NCI-H2227 (cell line): ENCODE data around the gene PLXDC2.

Experiments
- DNase-seq: peaks from one replicate; lab custom pipeline; 2025; ENCODE audit not compliant: unreplicated experiment; lab: John Stamatoyannopoulos, UW

Gene PLXDC2

DNA sequence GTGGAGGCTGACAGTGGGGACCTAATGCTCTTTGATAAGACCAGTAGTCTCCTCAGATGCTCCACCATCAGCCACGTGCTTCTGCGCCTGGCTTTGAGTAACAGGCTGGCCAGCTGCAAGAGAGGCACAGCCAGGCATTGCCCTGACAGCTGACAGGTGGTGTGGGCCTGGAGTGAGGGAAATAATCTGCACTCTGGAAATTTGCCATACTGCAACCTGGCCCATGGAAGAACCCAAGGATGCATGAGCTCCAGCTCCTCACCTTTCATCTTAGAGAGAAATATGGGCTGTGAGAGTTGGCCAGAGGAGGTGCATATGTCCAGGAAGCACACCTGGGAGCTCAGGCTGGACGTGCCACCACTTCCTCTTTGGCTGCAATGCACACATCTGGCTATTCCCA is 118.9 kb downstream of the PLXDC2 start:
- no peak for DNase-seq

DNA sequence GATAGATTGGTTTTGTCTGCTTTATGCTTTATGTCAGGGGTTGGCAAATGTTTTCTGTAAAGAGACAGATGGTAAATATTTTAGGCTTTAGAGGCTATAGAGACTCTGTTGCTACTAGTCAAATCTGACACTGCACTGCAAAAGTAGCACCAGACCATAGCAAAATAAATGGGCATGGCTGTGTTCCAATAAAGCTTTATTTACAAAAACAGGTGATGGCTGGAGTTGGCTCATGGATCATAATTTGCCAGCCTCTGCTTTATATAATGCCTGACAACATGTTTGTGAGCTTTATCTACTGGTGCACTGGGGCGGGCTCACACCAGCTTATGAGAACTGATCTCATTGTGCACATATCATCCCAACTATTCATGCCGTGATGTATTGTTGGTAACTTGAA is 120.1 kb downstream of the PLXDC2 start:
- DNase-seq, result no peak

DNA sequence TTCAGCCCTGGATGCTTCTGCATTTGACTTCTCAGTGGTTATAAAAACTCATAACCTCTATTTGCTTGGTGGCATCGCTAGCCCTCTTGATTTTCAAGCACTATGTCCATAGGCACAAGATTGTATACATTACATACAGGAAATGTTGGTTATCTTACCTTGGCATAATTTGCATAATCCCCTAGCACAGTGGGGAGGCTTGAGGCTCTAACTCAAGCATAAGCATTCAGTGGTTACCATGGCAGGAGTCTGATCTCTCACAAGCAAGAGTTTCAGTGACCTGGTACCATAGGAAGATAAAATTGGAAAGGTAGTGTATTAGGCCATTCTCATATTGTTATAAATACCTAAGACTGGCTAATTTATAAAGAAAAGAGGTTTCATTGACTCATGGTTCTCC is 121.8 kb downstream of the PLXDC2 start:
- DNase-seq, result no peak

- no peak for DNase-seq
These were observed 125.1 kb downstream of the PLXDC2 start for GRCh38 chr10:19941206-19941880.

- DNase-seq, result no peak
These were observed 128.9 kb downstream of the PLXDC2 start for GRCh38 chr10:19944911-19945663.

GRCh38 chr10:19946245-19946644 is 130.0 kb downstream of the PLXDC2 start:
- DNase-seq, result no peak

DNA sequence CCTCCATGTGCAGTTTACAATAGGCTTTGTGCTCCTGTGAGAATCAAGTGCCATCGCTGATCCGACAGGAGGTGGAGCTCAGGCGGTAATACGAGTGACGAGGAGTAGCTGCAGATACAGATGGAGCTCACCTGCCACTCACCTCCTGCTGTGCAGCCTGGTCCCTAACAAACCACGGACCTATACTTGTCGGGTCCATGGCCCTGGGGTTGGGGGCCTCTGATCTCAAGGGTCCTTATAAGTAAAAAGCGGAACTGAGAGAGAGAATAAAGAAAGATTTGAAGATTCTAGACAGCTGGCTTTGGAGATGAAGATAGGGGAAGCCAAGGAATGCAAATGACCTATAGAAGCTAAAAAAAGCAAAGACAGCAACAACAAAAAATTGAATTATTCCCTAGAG is 130.6 kb downstream of the PLXDC2 start:
- no peak for DNase-seq

DNA sequence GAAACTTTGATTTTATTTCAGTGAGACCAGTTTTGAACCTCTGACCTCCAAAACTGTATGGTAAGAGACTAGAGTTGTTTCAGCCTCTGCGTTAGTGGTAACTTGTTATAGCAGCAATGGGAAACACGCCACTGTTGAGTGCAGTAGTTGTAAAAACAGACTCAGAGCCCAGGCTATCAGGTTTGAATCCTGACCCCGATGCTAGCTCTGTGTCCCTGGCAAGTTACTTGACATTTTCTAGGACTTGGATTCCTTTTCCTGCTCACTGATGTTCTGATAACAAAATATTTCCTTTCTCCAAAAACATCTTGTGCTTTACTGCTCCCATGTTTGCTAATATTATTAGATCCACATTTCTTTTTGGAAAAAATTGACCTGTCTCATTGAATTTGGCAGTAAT is 131.0 kb downstream of the PLXDC2 start:
- no peak for DNase-seq

- DNase-seq, result no peak
These were observed 131.4 kb downstream of the PLXDC2 start for GRCh38 chr10:19947656-19948055.

GRCh38 chr10:19952224-19953010 is 136.2 kb downstream of the PLXDC2 start:
- DNase-seq, result no peak

- no peak for DNase-seq
These were observed 138.4 kb downstream of the PLXDC2 start for GRCh38 chr10:19954601-19955000.

- no peak for DNase-seq
These were observed 140.3 kb downstream of the PLXDC2 start for GRCh38 chr10:19956516-19957032.

GRCh38 chr10:19958787-19959186 is 142.6 kb downstream of the PLXDC2 start:
- DNase-seq, result no peak

DNA sequence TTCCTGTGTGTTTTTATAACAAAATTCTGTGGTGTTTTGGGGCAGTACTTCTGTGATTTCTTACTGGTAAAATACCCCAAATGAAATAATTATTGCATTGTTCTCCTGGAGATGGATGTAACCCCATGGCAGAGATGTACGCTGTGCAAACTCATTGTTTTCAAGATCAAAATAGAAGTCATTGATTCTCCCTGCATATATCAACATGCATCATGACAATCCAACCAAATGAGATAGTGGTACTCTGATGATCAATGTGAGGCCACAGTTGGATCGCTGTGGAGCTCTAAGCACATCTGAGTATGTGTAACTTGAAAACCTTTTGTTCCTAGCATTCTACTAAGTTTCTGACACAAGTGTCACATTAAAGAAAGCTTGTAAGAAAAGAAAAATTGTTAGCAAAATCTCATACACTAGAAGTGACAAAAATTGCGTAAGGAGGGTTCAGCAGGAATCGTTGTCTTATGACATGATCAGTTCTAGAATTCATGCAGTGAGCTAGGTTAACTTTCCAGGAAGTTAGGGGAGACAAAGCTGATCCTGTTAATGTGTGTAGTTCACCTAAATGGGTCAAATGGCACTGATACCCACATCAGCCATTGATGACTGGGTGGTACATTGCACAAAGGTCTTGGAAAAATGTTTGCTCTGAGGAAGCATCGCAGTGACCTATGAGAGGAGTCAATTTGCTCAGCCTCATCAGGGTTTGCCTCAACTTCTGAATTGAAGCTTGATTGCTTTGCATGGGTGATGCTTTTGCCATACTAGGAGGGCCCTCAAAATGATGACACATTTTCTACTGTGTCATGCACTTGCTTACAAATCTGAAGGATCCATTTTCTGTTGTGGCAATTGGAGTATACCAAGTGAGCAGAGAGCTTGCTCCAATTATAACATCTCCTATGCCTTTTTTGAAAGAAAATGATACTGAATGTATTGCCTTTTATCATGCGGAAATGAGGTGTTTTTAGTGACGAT is 145.1 kb downstream of the PLXDC2 start:
- no peak for DNase-seq

GRCh38 chr10:19964625-19965024 is 148.4 kb downstream of the PLXDC2 start:
- no peak for DNase-seq

DNA sequence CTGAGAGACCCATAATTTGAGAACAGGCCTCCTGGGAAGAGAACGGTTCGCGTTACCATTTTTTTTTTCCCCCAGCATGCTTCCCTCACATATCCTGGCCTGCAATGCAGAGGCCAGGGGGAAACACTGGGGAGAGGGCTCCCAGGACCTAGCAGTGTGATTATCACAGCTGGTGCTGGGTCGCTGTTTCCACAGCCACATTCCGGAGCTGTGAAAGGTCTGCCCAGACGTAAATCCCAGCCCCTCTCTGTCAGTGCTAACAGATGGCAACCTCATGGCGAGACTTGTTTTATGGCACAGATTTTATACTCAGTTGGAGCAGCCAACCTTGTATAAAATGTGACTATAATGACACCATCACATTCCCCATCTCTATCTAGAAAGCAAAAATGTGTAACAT is 150.5 kb downstream of the PLXDC2 start:
- no peak for DNase-seq

DNA sequence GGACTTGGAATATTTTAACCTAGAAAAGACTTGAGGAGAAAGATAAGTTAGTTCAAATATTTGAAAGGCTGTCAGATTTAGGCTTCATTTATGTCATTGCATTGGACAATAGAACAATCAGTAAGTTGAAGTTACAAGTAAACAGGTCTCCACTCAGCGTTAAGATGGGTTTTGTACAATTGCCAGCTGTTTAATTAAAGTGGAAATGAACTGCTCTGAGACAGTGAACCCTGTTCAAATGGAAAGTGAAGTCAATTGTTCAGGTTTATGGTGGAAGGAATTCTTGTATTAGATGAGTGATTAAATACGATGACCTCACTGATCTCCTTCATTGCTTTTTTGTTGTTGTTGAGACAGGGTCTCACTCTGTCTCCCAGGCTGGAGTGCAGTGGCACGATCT is 151.7 kb downstream of the PLXDC2 start:
- DNase-seq, result no peak

GRCh38 chr10:19968745-19969144 is 152.5 kb downstream of the PLXDC2 start:
- no peak for DNase-seq

- no peak for DNase-seq
These were observed 154.0 kb downstream of the PLXDC2 start for GRCh38 chr10:19970256-19970655.

DNA sequence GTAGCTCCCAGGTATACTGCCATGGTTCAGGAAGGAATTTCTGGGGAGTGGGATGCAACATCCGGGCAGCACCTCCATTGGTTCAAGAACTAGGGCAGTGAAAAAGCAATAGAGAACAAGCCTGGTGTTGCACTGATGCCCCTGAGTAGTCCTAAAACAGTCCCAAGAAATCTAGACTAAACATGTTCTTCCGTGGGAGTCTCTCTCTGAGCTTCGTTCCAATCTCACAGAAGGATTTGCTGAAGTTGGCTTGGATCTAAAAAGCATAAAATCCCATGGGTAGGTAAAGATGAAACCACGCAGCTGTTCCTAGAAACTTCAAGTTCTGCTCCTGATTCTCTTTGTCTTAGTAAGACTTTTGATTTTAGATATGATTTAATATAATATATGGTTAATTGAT is 154.5 kb downstream of the PLXDC2 start:
- DNase-seq, result no peak
